Measurements from ENCODE around the gene SLC8A3.

The SLC8A3 gene

GRCh38 chr14:70181276-70181675 lies 7.5 kb downstream of the SLC8A3 start:
- H3K27ac ChIP-seq (ENCODE audit: low read length): no peak overlapping the region
- H3K27me3 ChIP-seq (ENCODE audit: low read depth, low read length): peaks cover 36% of the 10 kb centered on the region
- H2AFZ ChIP-seq (ENCODE audit: low read depth, low read length): no peak overlapping the region
- no peaks in the 10 kb centered on the region for H3K36me3 ChIP-seq (replicated peaks; ENCODE audit: low read depth, low read length)
- H3K79me2 ChIP-seq (ENCODE audit: low read length): no peaks in the 10 kb centered on the region
- H3K4me3 ChIP-seq (ENCODE audit: low read length): no peak overlapping the region
- no peak overlapping the region for H3K9ac ChIP-seq (ENCODE audit: low read length)
- no peak overlapping the region for H3K4me2 ChIP-seq (ENCODE audit: low read length)
- H4K20me1 ChIP-seq (ENCODE audit: insufficient read depth, low read length): no peaks in the 10 kb centered on the region
- TF ChIP-seq CTCF (IDR thresholded peaks at IDR 0.05; ENCODE audit: low read depth, low read length) (no peak), EZH2phosphoT487 (IDR thresholded peaks at IDR 0.05; ENCODE audit: low read depth) (no peak)
- H3K9me3 ChIP-seq (ENCODE audit: insufficient read depth, low read length): no peaks in the 10 kb centered on the region
- peaks cover 13% of the 10 kb centered on the region for H3K4me1 ChIP-seq (ENCODE audit: low read length)

GRCh38 chr14:70180718-70181117 lies 8.0 kb downstream of the SLC8A3 start:
- Histone ChIP-seq H3K9me3 (ENCODE audit: insufficient read depth, low read length) (no peaks in the 10 kb centered on the region), H3K27me3 (ENCODE audit: low read depth, low read length) (peaks cover 36% of the 10 kb centered on the region), H2AFZ (ENCODE audit: low read depth, low read length) (no peak overlapping the region), H4K20me1 (ENCODE audit: insufficient read depth, low read length) (no peaks in the 10 kb centered on the region), H3K27ac (ENCODE audit: low read length) (no peak overlapping the region), H3K4me1 (ENCODE audit: low read length) (peaks cover 13% of the 10 kb centered on the region), H3K4me2 (ENCODE audit: low read length) (no peak overlapping the region), H3K9ac (ENCODE audit: low read length) (no peak overlapping the region), H3K4me3 (ENCODE audit: low read length) (no peak overlapping the region), H3K36me3 (replicated peaks; ENCODE audit: low read depth, low read length) (no peaks in the 10 kb centered on the region), H3K79me2 (ENCODE audit: low read length) (no peaks in the 10 kb centered on the region)
- no peak for TF ChIP-seq EZH2phosphoT487 (IDR thresholded peaks at IDR 0.05; ENCODE audit: low read depth)
- no peak for TF ChIP-seq CTCF (IDR thresholded peaks at IDR 0.05; ENCODE audit: low read depth, low read length)

GRCh38 chr14:70177081-70177800 lies 11.5 kb downstream of the SLC8A3 start:
- H3K4me2 ChIP-seq (ENCODE audit: low read length): no peak overlapping the region
- TF ChIP-seq CTCF (IDR thresholded peaks at IDR 0.05; ENCODE audit: low read depth, low read length) (no peak), EZH2phosphoT487 (IDR thresholded peaks at IDR 0.05; ENCODE audit: low read depth) (no peak)
- no peaks in the 10 kb centered on the region for H4K20me1 ChIP-seq (ENCODE audit: insufficient read depth, low read length)
- H3K9ac ChIP-seq (ENCODE audit: low read length): no peak overlapping the region
- H3K4me3 ChIP-seq (ENCODE audit: low read length): no peak overlapping the region
- no peaks in the 10 kb centered on the region for H3K9me3 ChIP-seq (ENCODE audit: insufficient read depth, low read length)
- peaks cover 23% of the 10 kb centered on the region for H3K27me3 ChIP-seq (ENCODE audit: low read depth, low read length)
- no peaks in the 10 kb centered on the region for H3K36me3 ChIP-seq (replicated peaks; ENCODE audit: low read depth, low read length)
- no peaks in the 10 kb centered on the region for H3K4me1 ChIP-seq (ENCODE audit: low read length)
- H3K79me2 ChIP-seq (ENCODE audit: low read length): no peaks in the 10 kb centered on the region
- no peak overlapping the region for H2AFZ ChIP-seq (ENCODE audit: low read depth, low read length)
- H3K27ac ChIP-seq (ENCODE audit: low read length): no peak overlapping the region

GRCh38 chr14:70173569-70173968 lies 15.2 kb downstream of the SLC8A3 start:
- Histone ChIP-seq H3K27ac (ENCODE audit: low read length) (no peak overlapping the region), H4K20me1 (ENCODE audit: insufficient read depth, low read length) (no peaks in the 10 kb centered on the region), H3K9ac (ENCODE audit: low read length) (no peak overlapping the region), H3K9me3 (ENCODE audit: insufficient read depth, low read length) (no peaks in the 10 kb centered on the region), H3K4me3 (ENCODE audit: low read length) (no peak overlapping the region), H2AFZ (ENCODE audit: low read depth, low read length) (no peak overlapping the region), H3K4me2 (ENCODE audit: low read length) (no peak overlapping the region), H3K36me3 (replicated peaks; ENCODE audit: low read depth, low read length) (no peaks in the 10 kb centered on the region), H3K27me3 (ENCODE audit: low read depth, low read length) (peaks cover 8% of the 10 kb centered on the region), H3K4me1 (ENCODE audit: low read length) (no peaks in the 10 kb centered on the region), H3K79me2 (ENCODE audit: low read length) (no peaks in the 10 kb centered on the region)
- TF ChIP-seq CTCF (IDR thresholded peaks at IDR 0.05; ENCODE audit: low read depth, low read length): no peak
- TF ChIP-seq EZH2phosphoT487 (IDR thresholded peaks at IDR 0.05; ENCODE audit: low read depth): no peak
